ENCODE data around the gene KPNB1.
A peak's percentile ranks its signal among the peaks of the same experiment; 100 is the strongest.

Gene KPNB1

GRCh38 chr17:47649153-47649971 lies at the start of gene KPNB1:
KPNB1 (plus strand) TSS chr17:47649919; CDS start chr17:47650245, 326 bp downstream.
- peak; percentile 99 for DNase-seq (ENCODE audit: low read depth)

GRCh38 chr17:47603830-47604597 lies 45.7 kb upstream of the KPNB1 start:
- no peak for DNase-seq (ENCODE audit: low read depth)

GRCh38 chr17:47604598-47604927 lies 45.2 kb upstream of the KPNB1 start:
- no peak for DNase-seq (ENCODE audit: low read depth)

GRCh38 chr17:47605011-47605410 lies 44.7 kb upstream of the KPNB1 start:
- no peak for DNase-seq (ENCODE audit: low read depth)

GRCh38 chr17:47607481-47607880 lies 42.2 kb upstream of the KPNB1 start:
- no peak for DNase-seq (ENCODE audit: low read depth)

GRCh38 chr17:47611372-47612350 lies 38.1 kb upstream of the KPNB1 start:
- DNase-seq (ENCODE audit: low read depth): no peak

GRCh38 chr17:47615766-47616424 lies 33.8 kb upstream of the KPNB1 start:
- DNase-seq (ENCODE audit: low read depth): no peak

GRCh38 chr17:47618410-47618809 lies 31.3 kb upstream of the KPNB1 start:
- no peak for DNase-seq (ENCODE audit: low read depth)

GRCh38 chr17:47620503-47621245 lies 29.0 kb upstream of the KPNB1 start:
- DNase-seq (ENCODE audit: low read depth): no peak

GRCh38 chr17:47621293-47622179 lies 28.2 kb upstream of the KPNB1 start:
- no peak for DNase-seq (ENCODE audit: low read depth)

- DNase-seq (ENCODE audit: low read depth): no peak
Measured at GRCh38 chr17:47622180-47622549, 27.6 kb upstream of the KPNB1 start.

- no peak for DNase-seq (ENCODE audit: low read depth)
Measured at GRCh38 chr17:47624727-47625068, 25.0 kb upstream of the KPNB1 start.

GRCh38 chr17:47628014-47628566 lies 21.6 kb upstream of the KPNB1 start:
- DNase-seq (ENCODE audit: low read depth): no peak

- DNase-seq (ENCODE audit: low read depth): no peak
Measured at GRCh38 chr17:47629826-47630225, 19.9 kb upstream of the KPNB1 start.

- DNase-seq (ENCODE audit: low read depth): no peak
Measured at GRCh38 chr17:47630614-47631013, 19.1 kb upstream of the KPNB1 start.

GRCh38 chr17:47632991-47633390 lies 16.7 kb upstream of the KPNB1 start:
- DNase-seq (ENCODE audit: low read depth): no peak

- no peak for DNase-seq (ENCODE audit: low read depth)
Measured at GRCh38 chr17:47633996-47634395, 15.7 kb upstream of the KPNB1 start.

GRCh38 chr17:47634870-47635269 lies 14.8 kb upstream of the KPNB1 start:
- no peak for DNase-seq (ENCODE audit: low read depth)

GRCh38 chr17:47635734-47636133 lies 14.0 kb upstream of the KPNB1 start:
- no peak for DNase-seq (ENCODE audit: low read depth)

All from T-helper 22 cell (primary cell).